IMR-90 (cell line): Measurements from ENCODE around the gene MELTF. TPM values are rescaled to one million over a fixed set of nuclear protein-coding genes. Genes with fewer than 3 reads are reported as not detected.

ENCODE experiments used
- ATAC-seq: fragments of 200-7000 bp; cut with Tn5 transposase; 2 replicates; pipeline ENCODE4 v1.9.1; 2020; ENCODE audit warnings: low read depth, mild to moderate bottlenecking, moderate library complexity
- BruUV-seq: library from RNA; stranded (reverse); fragments of 400-500 nt; replicated peaks from 2 replicates; lab custom pipeline; 2021; lab: Mats Ljungman, UMichigan
- CTCF ChIA-PET: fragments of 300-600 bp; formaldehyde crosslinking; extraction: SDS; loops from one replicate; lab custom pipeline; 2021; ENCODE audit warnings: antibody characterized with exemption; lab: Yijun Ruan, JAX
- POLR2A ChIA-PET: fragments of 300-600 bp; sonication (Branson Sonifier 250); formaldehyde crosslinking; loops from one replicate; lab custom pipeline; 2022; ENCODE audit warnings: antibody characterized with exemption; ENCODE audit not compliant: unreplicated experiment; lab: Charles Lee
- DNase-seq: peaks from one replicate; pipeline ENCODE4 v3.0.0; 2013
- H2AFZ ChIP-seq: replicated peaks from 2 replicates; pipeline ENCODE3; 2013; ENCODE audit warnings: low read length, mild to moderate bottlenecking; ENCODE audit not compliant: poor library complexity
- H2AK5ac ChIP-seq: 2 replicates; pipeline ENCODE4 v1.6.1; 2013; ENCODE audit warnings: low read depth, low read length, inconsistent platforms
- H2AK9ac ChIP-seq: replicated peaks from 2 replicates; pipeline ENCODE3; 2013; ENCODE audit warnings: mild to moderate bottlenecking, low read depth, low read length, moderate library complexity; ENCODE audit not compliant: poor library complexity
- H2BK120ac ChIP-seq: 2 replicates; pipeline ENCODE4 v1.6.1; 2013; ENCODE audit warnings: low read depth, low read length, inconsistent platforms
- H2BK15ac ChIP-seq: 3 replicates; pipeline ENCODE4 v1.6.1; 2013; ENCODE audit warnings: low read depth, low read length, inconsistent platforms
- H2BK20ac ChIP-seq: 2 replicates; pipeline ENCODE4 v1.6.1; 2013; ENCODE audit warnings: low read depth, mild to moderate bottlenecking, inconsistent platforms, low read length, moderate library complexity
- H2BK5ac ChIP-seq: 2 replicates; pipeline ENCODE4 v1.6.1; 2013; ENCODE audit warnings: mild to moderate bottlenecking, low read depth, low read length, inconsistent platforms; ENCODE audit not compliant: poor library complexity, severe bottlenecking
- H3K14ac ChIP-seq: replicated peaks from 2 replicates; pipeline ENCODE4 v1.6.1; 2013; ENCODE audit warnings: low read depth, low read length, inconsistent platforms
- H3K18ac ChIP-seq: 2 replicates; pipeline ENCODE4 v1.6.1; 2013; ENCODE audit warnings: low read depth, low read length, control low read depth
- H3K23ac ChIP-seq: 2 replicates; pipeline ENCODE4 v1.6.1; 2013; ENCODE audit warnings: low read depth, low read length, inconsistent platforms
- H3K27ac ChIP-seq: 2 replicates; pipeline ENCODE4 v1.5.1; 2013; ENCODE audit warnings: mild to moderate bottlenecking, control low read depth, low read length; ENCODE audit not compliant: insufficient read depth
- H3K27me3 ChIP-seq: 2 replicates; pipeline ENCODE4 v1.6.1; 2013; ENCODE audit warnings: low read length; ENCODE audit not compliant: control insufficient read depth, insufficient read depth
- H3K36me3 ChIP-seq: 2 replicates; pipeline ENCODE4 v1.6.1; 2013; ENCODE audit warnings: low read length, mixed read lengths; ENCODE audit not compliant: control insufficient read depth, insufficient read depth
- H3K4ac ChIP-seq: 2 replicates; pipeline ENCODE4 v1.6.1; 2013; ENCODE audit warnings: low read depth, low read length, inconsistent platforms
- H3K4me1 ChIP-seq: 2 replicates; pipeline ENCODE4 v1.6.1; 2013; ENCODE audit warnings: low read length, mixed read lengths; ENCODE audit not compliant: control insufficient read depth, insufficient read depth
- H3K4me2 ChIP-seq: 2 replicates; pipeline ENCODE4 v1.6.1; 2013; ENCODE audit warnings: low read depth, mild to moderate bottlenecking, control low read depth, low read length, moderate library complexity
- H3K4me3 ChIP-seq: 2 replicates; pipeline ENCODE4 v1.5.1; 2013; ENCODE audit warnings: low read depth, mild to moderate bottlenecking, control low read depth, low read length, moderate library complexity; ENCODE audit not compliant: insufficient read depth
- H3K56ac ChIP-seq: 2 replicates; pipeline ENCODE4 v1.6.1; 2013; ENCODE audit warnings: low read length, inconsistent platforms; ENCODE audit not compliant: insufficient read depth; ENCODE audit errors: extremely low read depth
- H3K79me1 ChIP-seq, 2 experiments: 2 replicates each; pipeline ENCODE4 v1.6.1; 2013; ENCODE audit warnings: low read length in 2 of 2, inconsistent platforms in 1 of 2, low read depth in 1 of 2
- H3K9ac ChIP-seq: 2 replicates; pipeline ENCODE4 v1.6.1; 2013; ENCODE audit warnings: low read depth, low read length, control low read depth
- H3K9me1 ChIP-seq: 2 replicates; pipeline ENCODE4 v1.6.1; 2013; ENCODE audit warnings: low read length, inconsistent platforms; ENCODE audit not compliant: insufficient read depth
- H3K9me3 ChIP-seq: 2 replicates; pipeline ENCODE4 v1.6.1; 2013; ENCODE audit warnings: low read length; ENCODE audit not compliant: control insufficient read depth, insufficient read depth
- H4K20me1 ChIP-seq: 2 replicates; pipeline ENCODE4 v1.6.1; 2013; ENCODE audit warnings: low read length, inconsistent platforms; ENCODE audit not compliant: insufficient read depth
- H4K5ac ChIP-seq: 2 replicates; pipeline ENCODE4 v1.6.1; 2013; ENCODE audit warnings: mild to moderate bottlenecking, low read depth, low read length, control low read depth
- H4K8ac ChIP-seq, 2 experiments: 2 replicates each; pipeline ENCODE4 v1.6.1; 2013; ENCODE audit warnings: low read depth in 2 of 2, low read length in 2 of 2, control low read depth in 1 of 2, inconsistent platforms in 1 of 2
- H4K91ac ChIP-seq: 2 replicates; pipeline ENCODE4 v1.6.1; 2013; ENCODE audit warnings: low read depth, low read length, inconsistent platforms; ENCODE audit not compliant: insufficient read depth
- CHD1 ChIP-seq: IDR thresholded peaks from 2 replicates; pipeline ENCODE4 v1.6.1; 2012; ENCODE audit warnings: low read depth, low read length, improper control_type of control experiment
- CTCF ChIP-seq: conservative IDR thresholded peaks from 2 replicates; pipeline ENCODE4 v1.5.1; 2012; ENCODE audit warnings: mild to moderate bottlenecking, low read depth, low read length, improper control_type of control experiment
- ELK1 ChIP-seq: fragments of 150-350 bp; IDR thresholded peaks from 2 replicates; pipeline ENCODE4 v1.6.1; 2016; ENCODE audit warnings: low read depth, mild to moderate bottlenecking, low read length, moderate library complexity, borderline replicate concordance
- FOS ChIP-seq: fragments of 150-350 bp; IDR thresholded peaks from 2 replicates; pipeline ENCODE4 v1.6.1; 2016; ENCODE audit warnings: low read depth, low read length
- MAFK ChIP-seq: IDR thresholded peaks from 2 replicates; pipeline ENCODE4 v1.6.1; 2012; ENCODE audit warnings: low read depth, low read length, improper control_type of control experiment
- MAZ ChIP-seq: IDR thresholded peaks from 2 replicates; pipeline ENCODE4 v1.6.1; 2012; ENCODE audit warnings: low read depth, mild to moderate bottlenecking, low read length, improper control_type of control experiment, moderate library complexity, borderline replicate concordance
- MXI1 ChIP-seq: IDR thresholded peaks from 2 replicates; pipeline ENCODE4 v1.6.1; 2012; ENCODE audit warnings: low read depth, mild to moderate bottlenecking, low read length, moderate library complexity, borderline replicate concordance
- NFE2L2 ChIP-seq: fragments of 150-350 bp; IDR thresholded peaks from 2 replicates; pipeline ENCODE4 v1.6.1; 2016; ENCODE audit warnings: low read depth, mild to moderate bottlenecking, low read length
- RAD21 ChIP-seq: IDR thresholded peaks from 2 replicates; pipeline ENCODE4 v1.6.1; 2012; ENCODE audit warnings: low read length, improper control_type of control experiment
- RCOR1 ChIP-seq: IDR thresholded peaks from 2 replicates; pipeline ENCODE4 v1.6.1; 2012; ENCODE audit warnings: mild to moderate bottlenecking, low read length, improper control_type of control experiment; ENCODE audit not compliant: insufficient replicate concordance
- RFX5 ChIP-seq: IDR thresholded peaks from 2 replicates; pipeline ENCODE4 v1.8.0; 2012; ENCODE audit warnings: low read depth, mild to moderate bottlenecking, low read length, moderate library complexity
- SMC3 ChIP-seq: fragments of 150-350 bp; IDR thresholded peaks from 2 replicates; pipeline ENCODE4 v1.6.1; 2016; ENCODE audit warnings: low read depth, mild to moderate bottlenecking, antibody characterized with exemption, low read length, moderate library complexity
- USF2 ChIP-seq: fragments of 150-350 bp; IDR thresholded peaks from 2 replicates; pipeline ENCODE4 v1.6.1; 2017; ENCODE audit warnings: mild to moderate bottlenecking, antibody characterized with exemption, low read length, low read depth
- WGBS, 2 experiments: methylation state at CpG; one replicate each; pipeline versions ENCODE4 v1.1.5 to v1.1.7; 2013; ENCODE audit warnings: missing lambda C conversion rate in 2 of 2; ENCODE audit not compliant: insufficient read length in 1 of 2; ENCODE audit errors: extremely low coverage in 2 of 2; 5-methylcytosine and 5-hydroxymethylcytosine counted together
- dilution Hi-C: fragments of 300-500 bp; cut with HindIII; formaldehyde crosslinking; loops from one replicate; pipeline ENCODE4 v1.14.3; 2018; ENCODE audit warnings: low sequenced_read_pairs; ENCODE audit not compliant: unreplicated experiment
- in situ Hi-C: fragments of 300-500 bp; cut with MboI; formaldehyde crosslinking; loops from 3 replicates; pipeline ENCODE4 v1.14.3; 2019; ENCODE audit warnings: low sequenced_read_pairs, inconsistent platforms, mixed read lengths
- intact Hi-C: fragments of 100-400 bp; cut with micrococcal nuclease; formaldehyde crosslinking; loops from 2 replicates; pipeline ENCODE4 v1.10.0; 2022
- polyA plus RNA-seq, 3 experiments: library from polyadenylated mRNA; depleted of rRNA; stranded (reverse); fragments of >200 nt; gene quantifications; 2 replicates each; pipeline ENCODE4 v1.2.3, GENCODE V29; 2012; ENCODE audit warnings: low replicate concordance in 1 of 3
- total RNA-seq: library from RNA; depleted of rRNA; stranded (reverse); fragments of >200 nt; gene quantifications from 2 replicates; pipeline ENCODE4 v1.2.3, GENCODE V29; 2012

The MELTF gene
- total and polyA plus RNA-seq, 2 of the 4 experiments (the other 2 are of a cell fraction): 0.18 to 0.50 TPM

- Histone ChIP-seq H4K91ac (no peak overlapping the region), H3K14ac (no peak overlapping the region), H3K23ac (no peak overlapping the region), H3K9ac (no peak overlapping the region), H3K56ac (no peak overlapping the region), H2AK9ac (no peak overlapping the region), H2BK120ac (no peak overlapping the region), H3K27me3 (peaks cover 5% of the 10 kb centered on the region; the same call in 1 of the 2 replicates), H3K4me2 (no peak overlapping the region), H2BK5ac (no peak overlapping the region), H4K8ac (no peak overlapping the region), H3K79me1 (no peaks in the 10 kb centered on the region), H2BK20ac (no peak overlapping the region), H2AFZ (peak overlapping the region; percentile 51), H3K4ac (no peak overlapping the region), H3K36me3 (no peaks in the 10 kb centered on the region), H2BK15ac (no peak overlapping the region), H3K27ac (no peak overlapping the region), H4K5ac (no peak overlapping the region), H3K18ac (no peak overlapping the region), H3K4me1 (no peaks in the 10 kb centered on the region), H3K4me3 (no peak overlapping the region), H4K20me1 (no peaks in the 10 kb centered on the region), H3K9me1 (no peaks in the 10 kb centered on the region), H3K9me3 (no peaks in the 10 kb centered on the region), H2AK5ac (no peak overlapping the region)
- no peak for DNase-seq
- dilution Hi-C loops: no loop called here
- intact Hi-C loops: no loop called here
- ChIA-PET POLR2A (no interaction called here), CTCF (no interaction called here)
- BruUV-seq: no TSS peak
- whole genome bisulfite sequencing, 2 experiments: 90% methylated on average over 2 of the region's 4 CpGs; no CpG with 5 or more reads in 1 of the 2 experiments
- TF ChIP-seq RAD21 (no peak), MAZ (no peak), USF2 (no peak), ELK1 (no peak), CTCF (no peak), MAFK (no peak), SMC3 (no peak), NFE2L2 (no peak), MXI1 (no peak), FOS (no peak), RFX5 (no peak), CHD1 (no peak), RCOR1 (no peak)
- in situ Hi-C loops: loop anchor here (10.0 kb wide), 1 partner anchor 209 kb away; no protein-coding TSS in a partner anchor
- no peak for ATAC-seq
Observed at GRCh38 chr3:196975349-196975748, 54.3 kb downstream of the MELTF start.
